IMR-90 (cell line): ENCODE data around the gene EGFL7. TPM values are rescaled to one million over a fixed set of nuclear protein-coding genes. Genes with fewer than 3 reads are reported as not detected.
"Not testable (repeated sequence)": the region's sequence is repeated elsewhere in the genome, so short reads cannot be mapped to it uniquely, and the experiment has no call there.

Experiments
- ATAC-seq: fragments of 200-7000 bp; cut with Tn5 transposase; 2 replicates; pipeline ENCODE4 v1.9.1; 2020; ENCODE audit warnings: low read depth, mild to moderate bottlenecking, moderate library complexity
- BruUV-seq: library from RNA; stranded (reverse); fragments of 400-500 nt; replicated peaks from 2 replicates; lab custom pipeline; 2021; lab: Mats Ljungman, UMichigan
- CTCF ChIA-PET: fragments of 300-600 bp; formaldehyde crosslinking; extraction: SDS; loops from one replicate; lab custom pipeline; 2021; ENCODE audit warnings: antibody characterized with exemption; lab: Yijun Ruan, JAX
- POLR2A ChIA-PET: fragments of 300-600 bp; sonication (Branson Sonifier 250); formaldehyde crosslinking; loops from one replicate; lab custom pipeline; 2022; ENCODE audit warnings: antibody characterized with exemption; ENCODE audit not compliant: unreplicated experiment; lab: Charles Lee
- DNase-seq: peaks from one replicate; pipeline ENCODE4 v3.0.0; 2013
- H2AFZ ChIP-seq: replicated peaks from 2 replicates; pipeline ENCODE3; 2013; ENCODE audit warnings: low read length, mild to moderate bottlenecking; ENCODE audit not compliant: poor library complexity
- H2AK5ac ChIP-seq: 2 replicates; pipeline ENCODE4 v1.6.1; 2013; ENCODE audit warnings: low read depth, low read length, inconsistent platforms
- H2AK9ac ChIP-seq: replicated peaks from 2 replicates; pipeline ENCODE3; 2013; ENCODE audit warnings: mild to moderate bottlenecking, low read depth, low read length, moderate library complexity; ENCODE audit not compliant: poor library complexity
- H2BK120ac ChIP-seq: 2 replicates; pipeline ENCODE4 v1.6.1; 2013; ENCODE audit warnings: low read depth, low read length, inconsistent platforms
- H2BK15ac ChIP-seq: 3 replicates; pipeline ENCODE4 v1.6.1; 2013; ENCODE audit warnings: low read depth, low read length, inconsistent platforms
- H2BK20ac ChIP-seq: 2 replicates; pipeline ENCODE4 v1.6.1; 2013; ENCODE audit warnings: low read depth, mild to moderate bottlenecking, inconsistent platforms, low read length, moderate library complexity
- H2BK5ac ChIP-seq: 2 replicates; pipeline ENCODE4 v1.6.1; 2013; ENCODE audit warnings: mild to moderate bottlenecking, low read depth, low read length, inconsistent platforms; ENCODE audit not compliant: poor library complexity, severe bottlenecking
- H3K14ac ChIP-seq: replicated peaks from 2 replicates; pipeline ENCODE4 v1.6.1; 2013; ENCODE audit warnings: low read depth, low read length, inconsistent platforms
- H3K18ac ChIP-seq: 2 replicates; pipeline ENCODE4 v1.6.1; 2013; ENCODE audit warnings: low read depth, low read length, control low read depth
- H3K23ac ChIP-seq: 2 replicates; pipeline ENCODE4 v1.6.1; 2013; ENCODE audit warnings: low read depth, low read length, inconsistent platforms
- H3K27ac ChIP-seq: 2 replicates; pipeline ENCODE4 v1.5.1; 2013; ENCODE audit warnings: mild to moderate bottlenecking, control low read depth, low read length; ENCODE audit not compliant: insufficient read depth
- H3K27me3 ChIP-seq: 2 replicates; pipeline ENCODE4 v1.6.1; 2013; ENCODE audit warnings: low read length; ENCODE audit not compliant: control insufficient read depth, insufficient read depth
- H3K36me3 ChIP-seq: 2 replicates; pipeline ENCODE4 v1.6.1; 2013; ENCODE audit warnings: low read length, mixed read lengths; ENCODE audit not compliant: control insufficient read depth, insufficient read depth
- H3K4ac ChIP-seq: 2 replicates; pipeline ENCODE4 v1.6.1; 2013; ENCODE audit warnings: low read depth, low read length, inconsistent platforms
- H3K4me1 ChIP-seq: 2 replicates; pipeline ENCODE4 v1.6.1; 2013; ENCODE audit warnings: low read length, mixed read lengths; ENCODE audit not compliant: control insufficient read depth, insufficient read depth
- H3K4me2 ChIP-seq: 2 replicates; pipeline ENCODE4 v1.6.1; 2013; ENCODE audit warnings: low read depth, mild to moderate bottlenecking, control low read depth, low read length, moderate library complexity
- H3K4me3 ChIP-seq: 2 replicates; pipeline ENCODE4 v1.5.1; 2013; ENCODE audit warnings: low read depth, mild to moderate bottlenecking, control low read depth, low read length, moderate library complexity; ENCODE audit not compliant: insufficient read depth
- H3K56ac ChIP-seq: 2 replicates; pipeline ENCODE4 v1.6.1; 2013; ENCODE audit warnings: low read length, inconsistent platforms; ENCODE audit not compliant: insufficient read depth; ENCODE audit errors: extremely low read depth
- H3K79me1 ChIP-seq, 2 experiments: 2 replicates each; pipeline ENCODE4 v1.6.1; 2013; ENCODE audit warnings: low read length in 2 of 2, inconsistent platforms in 1 of 2, low read depth in 1 of 2
- H3K9ac ChIP-seq: 2 replicates; pipeline ENCODE4 v1.6.1; 2013; ENCODE audit warnings: low read depth, low read length, control low read depth
- H3K9me1 ChIP-seq: 2 replicates; pipeline ENCODE4 v1.6.1; 2013; ENCODE audit warnings: low read length, inconsistent platforms; ENCODE audit not compliant: insufficient read depth
- H3K9me3 ChIP-seq: 2 replicates; pipeline ENCODE4 v1.6.1; 2013; ENCODE audit warnings: low read length; ENCODE audit not compliant: control insufficient read depth, insufficient read depth
- H4K20me1 ChIP-seq: 2 replicates; pipeline ENCODE4 v1.6.1; 2013; ENCODE audit warnings: low read length, inconsistent platforms; ENCODE audit not compliant: insufficient read depth
- H4K5ac ChIP-seq: 2 replicates; pipeline ENCODE4 v1.6.1; 2013; ENCODE audit warnings: mild to moderate bottlenecking, low read depth, low read length, control low read depth
- H4K8ac ChIP-seq, 2 experiments: 2 replicates each; pipeline ENCODE4 v1.6.1; 2013; ENCODE audit warnings: low read depth in 2 of 2, low read length in 2 of 2, control low read depth in 1 of 2, inconsistent platforms in 1 of 2
- H4K91ac ChIP-seq: 2 replicates; pipeline ENCODE4 v1.6.1; 2013; ENCODE audit warnings: low read depth, low read length, inconsistent platforms; ENCODE audit not compliant: insufficient read depth
- FOS ChIP-seq: fragments of 150-350 bp; IDR thresholded peaks from 2 replicates; pipeline ENCODE4 v1.6.1; 2016; ENCODE audit warnings: low read depth, low read length
- RAD21 ChIP-seq: IDR thresholded peaks from 2 replicates; pipeline ENCODE4 v1.6.1; 2012; ENCODE audit warnings: low read length, improper control_type of control experiment
- WGBS, 2 experiments: methylation state at CpG; one replicate each; pipeline versions ENCODE4 v1.1.5 to v1.1.7; 2013; ENCODE audit warnings: missing lambda C conversion rate in 2 of 2; ENCODE audit not compliant: insufficient read length in 1 of 2; ENCODE audit errors: extremely low coverage in 2 of 2; 5-methylcytosine and 5-hydroxymethylcytosine counted together
- dilution Hi-C: fragments of 300-500 bp; cut with HindIII; formaldehyde crosslinking; loops from one replicate; pipeline ENCODE4 v1.14.3; 2018; ENCODE audit warnings: low sequenced_read_pairs; ENCODE audit not compliant: unreplicated experiment
- in situ Hi-C: fragments of 300-500 bp; cut with MboI; formaldehyde crosslinking; loops from 3 replicates; pipeline ENCODE4 v1.14.3; 2019; ENCODE audit warnings: low sequenced_read_pairs, inconsistent platforms, mixed read lengths
- intact Hi-C: fragments of 100-400 bp; cut with micrococcal nuclease; formaldehyde crosslinking; loops from 2 replicates; pipeline ENCODE4 v1.10.0; 2022
- polyA plus RNA-seq, 3 experiments: library from polyadenylated mRNA; depleted of rRNA; stranded (reverse); fragments of >200 nt; gene quantifications; 2 replicates each; pipeline ENCODE4 v1.2.3, GENCODE V29; 2012; ENCODE audit warnings: low replicate concordance in 1 of 3
- total RNA-seq: library from RNA; depleted of rRNA; stranded (reverse); fragments of >200 nt; gene quantifications from 2 replicates; pipeline ENCODE4 v1.2.3, GENCODE V29; 2012
- TF ChIP-seq, protein P1 (sequence below): conservative IDR thresholded peaks from 2 replicates; pipeline ENCODE4 v1.5.1; 2012; ENCODE audit warnings: mild to moderate bottlenecking, low read depth, low read length, improper control_type of control experiment

EGFL7 gene
- total and polyA plus RNA-seq, 2 of the 4 experiments (the other 2 are of a cell fraction) = 2.2 to 10.4 TPM

GRCh38 chr9:136710543-136710942 is 47.8 kb downstream of the EGFL7 start:
- Histone ChIP-seq H2BK15ac (no peak overlapping the region), H3K4me2 (no peak overlapping the region), H2BK20ac (no peak overlapping the region), H3K9ac (no peak overlapping the region), H3K27me3 (peaks cover 17% of the 10 kb centered on the region), H4K91ac (no peak overlapping the region), H3K79me1 (no peaks in the 10 kb centered on the region), H4K8ac (no peak overlapping the region), H2BK120ac (no peak overlapping the region), H3K18ac (no peak overlapping the region), H2BK5ac (no peak overlapping the region), H3K9me3 (no peaks in the 10 kb centered on the region), H2AK9ac (no peak overlapping the region), H2AK5ac (no peak overlapping the region), H3K9me1 (no peaks in the 10 kb centered on the region), H3K23ac (no peak overlapping the region), H3K56ac (no peak overlapping the region), H3K4me1 (peaks cover 1% of the 10 kb centered on the region; the same call in 1 of the 2 replicates), H4K5ac (no peak overlapping the region), H2AFZ (no peak overlapping the region), H4K20me1 (no peaks in the 10 kb centered on the region), H3K27ac (no peak overlapping the region), H3K4me3 (no peak overlapping the region), H3K4ac (no peak overlapping the region), H3K14ac (0 out of 2 replicates have a peak overlapping the region, but pooled peaks have one; percentile 32), H3K36me3 (no peaks in the 10 kb centered on the region)
- ATAC-seq (no peak), DNase-seq (peak; percentile 28)
- in situ Hi-C loops = no loop called here
- intact Hi-C loops = no loop called here
- dilution Hi-C loops = no loop called here
- WGBS, 2 experiments = 20% methylated on average over 2 of the region's 7 CpGs; no CpG with 5 or more reads in 1 of the 2 experiments
- CTCF ChIA-PET = interaction anchor here (0.7 kb wide), 1 partner anchor 267 kb away, joined by 8 read pairs; no protein-coding TSS in a partner anchor
- POLR2A ChIA-PET = no interaction called here
- no TSS peak for BruUV-seq
- TF ChIP-seq, protein P1, sequence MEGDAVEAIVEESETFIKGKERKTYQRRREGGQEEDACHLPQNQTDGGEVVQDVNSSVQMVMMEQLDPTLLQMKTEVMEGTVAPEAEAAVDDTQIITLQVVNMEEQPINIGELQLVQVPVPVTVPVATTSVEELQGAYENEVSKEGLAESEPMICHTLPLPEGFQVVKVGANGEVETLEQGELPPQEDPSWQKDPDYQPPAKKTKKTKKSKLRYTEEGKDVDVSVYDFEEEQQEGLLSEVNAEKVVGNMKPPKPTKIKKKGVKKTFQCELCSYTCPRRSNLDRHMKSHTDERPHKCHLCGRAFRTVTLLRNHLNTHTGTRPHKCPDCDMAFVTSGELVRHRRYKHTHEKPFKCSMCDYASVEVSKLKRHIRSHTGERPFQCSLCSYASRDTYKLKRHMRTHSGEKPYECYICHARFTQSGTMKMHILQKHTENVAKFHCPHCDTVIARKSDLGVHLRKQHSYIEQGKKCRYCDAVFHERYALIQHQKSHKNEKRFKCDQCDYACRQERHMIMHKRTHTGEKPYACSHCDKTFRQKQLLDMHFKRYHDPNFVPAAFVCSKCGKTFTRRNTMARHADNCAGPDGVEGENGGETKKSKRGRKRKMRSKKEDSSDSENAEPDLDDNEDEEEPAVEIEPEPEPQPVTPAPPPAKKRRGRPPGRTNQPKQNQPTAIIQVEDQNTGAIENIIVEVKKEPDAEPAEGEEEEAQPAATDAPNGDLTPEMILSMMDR = no peak
- no peak for TF ChIP-seq FOS
- TF ChIP-seq RAD21 = no peak

- H3K4me1 ChIP-seq, H3K18ac ChIP-seq, H3K14ac ChIP-seq, H3K9ac ChIP-seq, H4K20me1 ChIP-seq, H4K8ac ChIP-seq, in situ Hi-C loops, POLR2A ChIA-PET, H3K56ac ChIP-seq, H2BK20ac ChIP-seq, H4K5ac ChIP-seq, H3K36me3 ChIP-seq, H2AK9ac ChIP-seq, H3K4me2 ChIP-seq, H3K4me3 ChIP-seq, H3K4ac ChIP-seq, ATAC-seq, BruUV-seq, intact Hi-C loops, H3K9me3 ChIP-seq, H3K79me1 ChIP-seq, H4K91ac ChIP-seq, H2BK5ac ChIP-seq, H2AK5ac ChIP-seq, dilution Hi-C loops, H2AFZ ChIP-seq, H2BK120ac ChIP-seq, H3K9me1 ChIP-seq, H3K27ac ChIP-seq, H2BK15ac ChIP-seq, H3K23ac ChIP-seq: not testable (repeated sequence)
- peak; percentile 61 for DNase-seq
- CTCF ChIA-PET = interaction anchor here (0.7 kb wide), 1 partner anchor 267 kb away, joined by 8 read pairs; no protein-coding TSS in a partner anchor
- peaks cover 17% of the 10 kb centered on the region for H3K27me3 ChIP-seq
- WGBS, 2 experiments = 80% methylated on average over 1 of the region's 4 CpGs; no CpG with 5 or more reads in 1 of the 2 experiments
These were observed 48.5 kb downstream of the EGFL7 start for GRCh38 chr9:136711219-136711648.
